OCI-LY1 (cell line): Measurements from ENCODE around the gene DPH7.

ENCODE experiments used
- CTCF ChIP-seq: fragments of 200-600 bp; sonication (generic), shearing (Covaris generic); IDR thresholded peaks from 2 replicates; pipeline ENCODE4 v1.5.1; 2017; ENCODE audit warnings: mild to moderate bottlenecking, antibody characterized with exemption, low read length, moderate library complexity, mixed read lengths
- EZH2 ChIP-seq: fragments of 200-600 bp; sonication (generic), shearing (Covaris generic); IDR thresholded peaks from 2 replicates; pipeline ENCODE4 v1.8.0; 2017; ENCODE audit warnings: borderline replicate concordance, mixed run types, mild to moderate bottlenecking, antibody characterized with exemption, low read length, moderate library complexity, mixed read lengths

- TF ChIP-seq CTCF (no peak), EZH2 (no peak)
These were observed 40.7 kb downstream of the DPH7 start for GRCh38 chr9:137538058-137538457.
